NCI-H2227 treated with DMSO at 0.1 percent for 48 hours (cell line): ENCODE data around the gene BMERB1.
"Not testable (repeated sequence)": the region's sequence is repeated elsewhere in the genome, so short reads cannot be mapped to it uniquely, and the experiment has no call there.

Experiments used
- DNase-seq: peaks from one replicate; lab custom pipeline; 2025; lab: John Stamatoyannopoulos, UW

The BMERB1 gene

DNA sequence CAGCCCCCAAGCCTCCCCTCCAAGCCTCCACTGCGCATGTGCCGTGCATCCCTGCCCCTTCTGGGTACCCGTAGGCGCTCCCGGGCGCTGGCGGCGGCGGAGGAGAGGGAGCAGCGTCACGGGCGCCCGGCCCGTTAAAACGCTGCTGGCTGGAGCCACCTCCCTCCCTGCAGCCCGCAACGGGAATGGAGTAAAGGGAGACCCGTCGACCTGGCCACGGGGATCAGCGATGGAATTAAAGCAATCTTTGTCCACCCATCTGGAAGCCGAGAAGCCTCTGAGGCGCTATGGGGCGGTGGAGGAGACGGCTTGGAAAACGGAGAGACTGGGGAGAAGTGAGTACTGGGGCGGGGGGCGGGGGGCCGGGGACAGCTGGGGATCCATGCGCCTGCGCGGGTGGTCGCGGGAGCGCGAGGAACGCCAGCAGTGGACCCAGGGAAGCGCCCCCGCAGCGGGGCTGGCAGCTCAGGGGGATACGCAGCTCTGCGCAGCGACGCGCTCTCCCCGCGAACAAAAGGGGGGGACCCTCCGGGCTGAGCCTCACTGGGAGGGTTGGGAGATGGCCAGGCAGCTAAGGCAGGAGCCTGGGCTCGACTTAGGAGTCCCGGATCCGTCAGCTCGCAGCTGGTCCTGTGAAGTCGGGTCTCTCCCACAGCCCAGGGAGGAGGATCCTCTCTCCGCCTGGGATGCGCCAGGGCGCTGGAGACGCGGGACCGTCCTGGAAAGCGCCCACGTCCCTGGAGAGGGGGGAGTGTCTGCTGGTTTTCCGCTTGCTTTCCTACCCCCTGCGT lies at the start of gene BMERB1:
TSS of gene BMERB1 (plus strand) at position 164 of the 791 bp plus-strand sequence. CDS start at position 230, 66 bp downstream.
- DNase-seq: peak; percentile 77

DNA sequence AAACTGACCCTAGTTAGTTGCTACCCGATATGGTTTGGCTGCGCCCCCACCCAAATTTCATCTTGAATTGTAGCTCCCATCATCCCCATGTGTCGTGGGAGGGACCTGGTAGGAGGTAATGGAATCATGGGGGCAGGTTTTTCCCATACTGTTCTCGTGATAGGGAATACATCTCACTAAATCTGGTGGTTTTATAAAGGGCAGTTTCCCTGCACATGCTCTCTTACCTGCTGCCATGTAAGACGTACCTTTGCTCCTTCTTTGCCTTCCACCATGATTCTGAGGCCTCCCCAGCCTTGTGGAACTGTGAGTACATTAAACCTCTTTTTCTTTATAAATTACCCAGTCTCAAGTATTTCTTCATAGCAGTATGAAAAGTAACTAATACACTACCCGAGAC lies 46.3 kb upstream of the BMERB1 start:
- DNase-seq: not testable (repeated sequence)

DNA sequence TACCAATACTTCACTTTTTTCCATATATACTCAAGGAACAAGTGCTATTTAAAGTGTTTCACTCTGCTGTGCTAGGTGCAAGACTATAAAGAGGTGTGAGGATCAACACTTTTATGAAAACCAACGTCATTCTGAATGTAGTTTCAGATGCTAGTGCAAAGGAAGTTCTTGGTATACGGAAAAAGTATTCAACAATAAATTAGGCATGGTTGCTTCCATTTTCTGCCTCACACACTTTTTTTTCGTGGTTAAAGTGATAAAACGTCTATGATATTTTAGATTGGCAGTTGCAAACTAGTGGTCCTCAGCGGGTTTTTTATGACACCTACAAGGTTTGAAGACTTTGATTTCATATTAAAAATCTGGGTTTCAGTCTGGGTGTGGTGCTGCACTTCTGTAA lies 44.5 kb upstream of the BMERB1 start:
- not testable (repeated sequence) for DNase-seq

DNA sequence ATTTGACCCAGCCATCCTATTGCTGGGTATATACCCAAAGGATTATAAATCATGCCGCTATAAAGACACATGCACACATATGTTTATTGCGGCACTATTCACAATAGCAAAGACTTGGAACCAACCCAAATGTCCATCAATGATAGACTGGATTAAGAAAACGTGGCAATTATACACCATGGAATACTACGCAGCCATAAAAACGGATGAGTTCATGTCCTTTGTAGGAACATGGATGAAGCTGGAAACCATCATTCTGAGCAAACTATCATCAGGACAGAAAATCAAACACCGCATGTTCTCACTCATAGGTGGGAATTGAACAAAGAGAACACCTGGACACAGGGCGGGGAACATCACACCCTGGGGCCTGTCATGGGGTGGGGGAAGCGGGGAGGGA lies 41.4 kb upstream of the BMERB1 start:
- DNase-seq: not testable (repeated sequence)

DNA sequence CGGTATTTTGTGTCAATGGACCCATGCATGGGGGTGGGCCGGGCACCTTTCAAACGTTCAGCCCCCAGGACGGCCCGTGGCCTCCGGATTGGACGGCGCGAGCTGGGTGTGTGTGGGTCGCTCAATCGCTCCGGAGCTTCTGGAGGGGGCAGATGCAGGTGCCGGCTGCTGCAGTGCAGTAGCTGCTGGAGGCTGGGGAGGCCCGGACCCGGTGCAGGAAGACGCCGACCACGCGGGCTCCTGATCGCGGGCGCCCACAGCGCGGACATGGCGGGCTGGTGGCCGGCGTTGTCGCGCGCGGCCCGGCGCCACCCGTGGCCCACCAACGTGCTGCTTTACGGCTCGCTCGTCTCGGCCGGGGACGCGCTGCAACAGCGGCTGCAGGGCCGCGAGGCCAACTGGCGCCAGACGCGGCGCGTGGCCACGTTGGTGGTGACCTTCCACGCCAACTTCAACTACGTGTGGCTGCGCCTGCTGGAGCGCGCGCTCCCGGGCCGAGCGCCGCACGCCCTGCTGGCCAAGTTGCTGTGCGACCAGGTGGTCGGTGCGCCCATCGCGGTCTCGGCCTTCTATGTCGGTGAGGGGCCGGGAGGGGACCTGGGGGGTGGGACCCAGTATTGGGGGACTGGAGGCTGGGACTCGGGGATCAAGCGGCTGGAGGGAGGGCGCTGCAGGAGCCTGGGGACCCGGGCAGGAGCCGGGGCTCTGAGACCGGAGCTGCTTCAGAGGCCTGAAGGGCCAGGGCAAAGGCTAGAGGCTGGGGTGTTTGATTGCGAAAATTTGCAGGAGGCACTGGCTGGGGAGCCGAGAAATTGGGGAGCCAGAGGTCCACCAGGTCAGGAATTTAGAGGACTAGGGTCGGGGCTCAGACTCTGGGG lies 38.5 kb upstream of the BMERB1 start, which contains the start of gene MPV17L:
TSS of gene MPV17L (plus strand) at position 124 of the 878 bp plus-strand sequence. CDS start at position 268, 144 bp downstream.
- peak; percentile 61 for DNase-seq

DNA sequence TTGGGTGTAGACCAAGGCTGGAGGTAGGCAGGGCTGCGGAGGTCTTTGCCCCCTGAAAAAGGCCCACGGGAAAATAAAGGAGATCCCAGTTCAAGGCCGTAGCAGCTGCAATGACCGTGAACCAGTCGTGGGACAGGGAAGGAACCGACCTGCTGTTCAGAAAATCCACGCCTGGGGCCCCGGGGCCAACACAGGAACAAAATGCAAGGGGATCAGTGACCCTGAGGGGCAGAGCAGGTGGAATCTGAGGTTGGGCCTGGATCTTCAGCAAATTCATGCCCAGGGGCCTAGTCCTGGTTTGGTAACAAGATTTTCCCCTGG lies 37.9 kb upstream of the BMERB1 start:
- DNase-seq: not testable (repeated sequence)

DNA sequence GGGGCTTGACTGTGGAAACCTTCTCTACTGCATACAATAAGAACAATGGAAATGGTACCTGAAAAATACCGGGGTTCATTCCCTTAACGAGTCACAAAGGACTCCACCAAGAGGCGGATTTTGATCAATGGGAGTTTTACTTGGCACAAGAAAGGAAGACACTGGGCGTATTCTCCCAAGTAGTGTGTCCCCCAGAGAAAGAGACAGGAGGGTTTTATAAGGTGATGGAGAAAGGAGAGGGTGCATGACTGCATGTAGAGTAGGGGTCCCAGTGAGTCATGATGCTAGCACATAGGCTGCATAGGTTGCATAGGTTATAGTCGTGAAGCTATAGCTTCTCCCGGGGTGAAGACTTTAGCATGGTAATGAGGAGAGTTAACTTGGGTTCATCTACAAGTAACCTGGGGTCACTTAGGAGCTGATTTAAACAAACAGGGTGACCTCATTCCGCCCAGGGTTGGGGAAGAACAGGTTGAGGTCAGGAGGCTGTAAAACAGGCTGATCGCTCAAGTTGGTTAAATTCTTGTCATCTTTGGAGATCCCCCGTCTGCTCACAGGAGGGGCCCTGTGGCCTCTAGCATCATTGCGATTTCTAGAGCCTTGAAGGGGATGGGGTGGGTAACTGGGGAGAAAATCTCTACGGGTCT lies 37.3 kb upstream of the BMERB1 start:
- DNase-seq: no peak

DNA sequence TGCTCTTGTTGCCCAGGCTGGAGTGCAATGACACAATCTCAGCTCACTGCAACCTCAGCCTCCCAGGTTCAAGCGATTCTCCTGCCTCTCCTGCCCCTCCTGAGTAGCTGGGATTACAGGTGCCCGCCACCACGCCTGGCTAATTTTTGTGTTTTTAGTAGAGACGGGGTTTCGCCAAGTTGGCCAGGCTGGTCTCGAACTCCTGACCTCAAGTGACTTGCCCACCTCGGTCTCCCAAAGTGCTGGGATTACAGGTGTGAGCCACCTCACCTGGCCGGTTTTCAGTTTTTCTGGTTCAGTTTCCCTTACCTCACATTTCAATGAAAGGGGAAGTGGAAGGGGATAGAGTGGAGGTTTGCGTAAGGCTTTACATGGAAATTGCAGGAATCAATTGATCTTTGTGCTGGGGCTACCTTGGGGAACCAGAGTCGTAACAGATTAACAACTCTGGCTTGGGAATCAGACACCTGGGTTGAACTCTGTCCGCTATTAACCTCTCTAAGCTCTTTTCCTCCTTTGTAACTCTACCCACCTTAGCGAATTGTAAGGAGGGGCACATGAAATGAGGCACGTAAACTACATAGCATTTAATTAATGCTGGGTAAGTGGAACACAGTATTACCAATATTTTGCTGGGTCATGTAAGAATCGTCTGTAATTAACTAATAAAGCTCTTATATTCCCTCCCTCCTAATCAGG lies 35.6 kb upstream of the BMERB1 start:
- no peak for DNase-seq

DNA sequence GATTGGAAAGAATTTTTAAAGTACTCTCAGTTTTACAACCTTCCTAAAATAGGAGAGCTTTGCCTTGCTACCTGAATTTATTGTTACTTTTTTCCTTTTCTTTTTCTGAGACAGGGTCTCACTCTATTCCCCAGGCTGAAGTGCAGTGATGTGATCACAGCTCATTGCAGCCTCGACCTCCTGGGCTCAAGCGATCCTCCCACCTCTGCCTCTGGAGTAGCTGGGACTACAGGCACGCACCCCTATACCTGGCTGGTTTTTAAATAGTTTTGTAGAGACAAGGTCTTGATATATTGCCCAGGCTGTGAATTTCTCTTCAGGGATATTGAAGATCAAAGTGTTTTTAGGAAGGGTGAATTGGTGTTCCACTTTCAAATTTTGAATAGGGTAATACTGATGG lies 35.1 kb upstream of the BMERB1 start:
- no peak for DNase-seq

DNA sequence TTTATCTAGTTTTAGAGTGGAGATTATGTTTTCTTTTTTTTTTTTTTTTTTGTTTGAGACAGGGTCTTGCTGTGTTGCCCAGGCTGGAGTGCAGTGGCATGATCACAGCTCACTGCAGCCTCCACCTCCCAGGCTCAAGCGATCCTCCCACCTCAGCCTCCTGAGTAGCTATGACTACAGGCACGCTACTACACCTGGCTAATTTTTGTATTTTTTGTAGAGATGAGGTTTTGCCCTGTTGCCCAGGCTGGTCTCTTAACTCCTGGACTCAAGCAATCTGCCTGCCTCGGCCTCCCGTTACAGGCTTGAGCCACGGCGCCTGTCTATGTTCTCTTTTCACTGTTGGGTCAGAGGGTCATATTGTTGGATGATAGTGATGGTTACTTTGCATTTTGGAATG lies 34.1 kb upstream of the BMERB1 start:
- not testable (repeated sequence) for DNase-seq

DNA sequence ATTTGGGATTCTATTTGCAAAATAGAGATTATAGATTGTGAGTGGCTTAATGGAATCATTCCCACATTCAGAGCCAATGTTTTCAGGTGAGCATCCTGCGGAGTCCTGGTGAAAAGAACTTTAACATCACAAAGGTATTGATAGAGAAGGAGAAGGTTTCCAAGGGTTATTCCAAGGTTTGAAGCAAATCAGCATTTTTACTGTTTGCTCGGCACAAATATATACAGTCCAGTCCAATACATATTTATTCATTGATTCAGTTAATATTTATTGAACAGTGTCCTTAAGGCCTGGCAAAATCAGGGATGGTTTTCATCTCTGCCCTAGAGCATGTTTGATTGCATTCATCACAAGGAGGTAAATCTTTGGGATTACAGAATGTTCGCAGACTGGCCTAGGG lies 32.4 kb upstream of the BMERB1 start:
- DNase-seq: no peak

DNA sequence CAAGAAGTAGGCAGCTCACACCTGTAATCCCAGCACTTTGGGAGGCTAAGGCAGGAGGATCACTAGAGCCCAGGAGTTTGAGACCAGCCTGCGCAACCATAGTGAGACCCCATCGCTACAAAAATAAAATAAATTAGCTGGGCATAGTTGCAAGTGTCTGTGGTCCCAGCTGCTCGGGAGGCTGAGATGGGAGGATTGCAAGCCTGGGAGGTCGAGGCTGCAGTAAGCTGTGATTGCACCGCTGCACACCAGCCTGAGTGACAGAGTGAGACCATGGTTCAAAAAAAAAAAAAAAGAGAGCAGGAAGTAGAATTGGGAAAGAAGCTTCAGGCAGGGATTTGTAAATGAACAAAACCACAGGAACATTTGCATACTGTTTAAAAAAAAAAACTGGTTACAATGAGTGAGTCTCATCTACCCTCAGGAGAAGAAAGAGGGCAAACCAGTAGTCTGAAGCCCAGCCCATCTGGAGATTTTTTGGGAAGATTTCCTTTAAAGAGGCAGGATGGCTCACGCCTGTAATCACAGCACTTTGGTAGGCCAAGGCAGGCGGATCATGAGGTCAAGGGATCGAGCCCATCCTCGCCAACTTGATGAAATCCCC lies 30.9 kb upstream of the BMERB1 start:
- DNase-seq: no peak

DNA sequence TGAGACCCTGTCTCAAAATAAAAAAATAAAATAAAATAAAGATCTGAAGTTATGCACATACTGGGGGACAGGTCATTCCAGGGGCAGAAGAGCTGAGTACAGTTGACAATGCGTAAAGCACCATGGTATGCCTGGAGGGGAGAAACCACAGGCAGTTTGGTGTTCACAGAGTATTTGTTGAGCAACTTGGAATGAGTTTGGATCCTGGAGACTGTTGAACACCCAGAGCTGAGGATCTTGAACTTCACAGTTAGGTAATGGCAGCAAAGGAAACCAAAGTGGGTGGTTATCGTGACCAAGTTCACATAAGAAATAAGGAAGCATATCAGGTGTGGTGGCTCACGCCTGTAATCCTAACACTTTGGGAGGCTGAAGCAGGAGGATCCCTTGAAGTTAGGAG lies 30.3 kb upstream of the BMERB1 start:
- DNase-seq: not testable (repeated sequence)

DNA sequence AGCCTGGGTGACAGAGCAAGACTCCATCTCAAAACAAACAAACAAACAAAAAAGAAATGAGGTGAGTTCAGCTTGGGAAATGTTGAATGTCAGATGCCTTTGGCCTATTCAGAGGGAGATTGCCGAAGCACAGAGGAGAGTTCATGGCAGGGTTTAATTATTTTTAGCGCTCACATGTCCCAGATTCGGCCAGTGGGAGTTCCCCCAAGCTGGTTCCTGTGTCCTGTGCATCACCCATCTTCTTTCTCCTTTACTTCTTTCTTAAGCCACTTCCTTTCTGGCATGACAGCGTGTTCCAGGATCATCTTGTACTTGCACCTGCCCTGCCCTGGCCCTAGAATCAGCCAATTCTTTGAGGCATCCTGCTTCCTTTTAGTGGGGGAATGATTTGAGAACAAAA lies 29.6 kb upstream of the BMERB1 start:
- DNase-seq: no peak

DNA sequence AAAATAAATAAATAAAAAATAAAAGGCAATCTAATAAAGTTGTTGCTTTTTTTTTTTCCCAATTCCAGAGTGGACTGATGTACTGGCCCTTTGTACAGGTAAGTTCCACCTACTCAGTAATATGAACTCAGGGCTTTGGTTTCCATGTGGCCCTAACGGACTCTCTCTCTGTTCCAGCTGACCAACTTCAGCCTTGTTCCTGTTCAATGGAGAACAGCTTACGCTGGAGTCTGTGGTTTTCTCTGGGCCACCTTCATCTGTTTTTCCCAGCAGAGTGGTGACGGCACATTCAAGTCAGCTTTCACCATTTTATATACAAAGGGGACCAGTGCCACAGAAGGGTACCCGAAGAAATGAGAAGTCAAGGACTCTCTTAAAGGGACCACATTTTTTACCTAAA lies 26.6 kb upstream of the BMERB1 start:
- DNase-seq: not testable (repeated sequence)

DNA sequence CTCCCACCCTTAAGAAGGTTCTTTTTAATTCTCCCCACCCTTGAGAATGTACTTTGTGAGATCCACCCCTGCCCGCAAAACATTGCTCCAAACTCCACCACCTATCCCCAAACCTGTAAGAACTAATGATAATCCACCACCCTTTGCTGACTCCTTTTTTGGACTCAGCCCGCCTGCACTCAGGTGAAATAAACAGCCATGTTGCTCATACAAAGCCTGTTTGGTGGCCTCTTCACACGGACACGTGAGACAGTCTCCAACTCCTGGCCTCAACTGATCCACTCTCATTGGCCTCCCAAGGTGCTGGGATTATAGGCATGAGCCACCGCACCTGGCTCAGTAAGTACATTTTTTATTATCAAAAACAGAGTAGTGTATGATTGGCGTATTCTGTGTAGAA lies 24.9 kb upstream of the BMERB1 start:
- not testable (repeated sequence) for DNase-seq

DNA sequence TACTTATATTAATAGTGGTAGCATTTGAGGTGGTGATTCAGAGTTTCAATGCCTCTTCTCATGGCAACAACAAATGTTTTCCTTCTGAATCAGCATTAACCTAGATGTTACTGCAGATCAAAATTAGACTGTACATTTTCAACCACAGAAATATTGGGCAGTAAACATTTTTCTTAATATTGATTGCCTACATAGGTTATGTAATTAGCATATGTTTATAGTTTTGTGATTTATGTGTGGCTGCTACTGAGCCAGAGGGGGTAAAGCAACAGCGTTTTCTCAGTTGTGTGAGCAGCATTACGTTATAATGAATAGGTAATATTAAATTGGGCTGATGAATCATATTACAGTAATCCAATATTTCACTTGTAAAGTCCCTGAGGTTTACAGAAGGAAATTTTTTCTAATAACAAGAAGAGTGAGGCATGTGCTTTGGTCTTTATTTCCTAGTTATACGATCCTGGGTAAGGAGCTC lies 18.8 kb upstream of the BMERB1 start:
- DNase-seq: no peak

DNA sequence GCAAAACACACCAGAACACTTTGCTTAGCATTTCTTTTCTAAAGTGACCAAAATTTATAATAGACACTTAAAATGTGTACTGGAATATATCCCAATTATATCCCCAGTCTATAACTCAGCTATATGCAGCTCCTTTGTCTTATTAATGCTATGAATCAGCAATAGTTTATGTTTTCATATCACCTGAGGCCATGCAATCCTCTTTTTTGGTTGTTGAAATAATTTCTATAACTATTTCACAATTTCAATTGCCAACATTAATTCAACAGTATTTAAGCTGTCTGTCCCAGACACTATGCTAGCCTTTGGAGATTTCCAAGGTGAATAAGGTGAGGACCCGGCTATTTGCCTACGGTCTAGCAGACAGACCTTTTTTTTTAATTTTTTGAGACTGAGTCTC lies 17.2 kb upstream of the BMERB1 start:
- DNase-seq: no peak

DNA sequence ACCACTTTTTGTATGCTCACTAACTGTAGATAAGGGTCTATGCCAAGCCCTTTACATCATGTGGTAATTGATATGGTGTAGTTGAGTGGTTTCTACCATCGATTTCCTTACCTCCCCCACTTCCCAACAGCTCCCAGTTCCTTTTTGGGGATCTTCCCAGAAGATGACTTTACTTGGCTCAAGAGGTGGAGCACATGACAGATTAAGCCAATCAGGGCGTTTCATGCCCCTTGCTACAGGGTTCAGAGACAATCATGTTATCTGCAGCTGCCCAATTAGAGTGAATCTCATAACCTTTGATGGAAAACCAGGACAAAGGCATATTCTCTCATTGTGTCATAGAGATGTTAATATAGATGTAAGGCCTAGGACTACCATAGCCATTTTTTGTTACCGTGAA lies 16.2 kb upstream of the BMERB1 start:
- no peak for DNase-seq

DNA sequence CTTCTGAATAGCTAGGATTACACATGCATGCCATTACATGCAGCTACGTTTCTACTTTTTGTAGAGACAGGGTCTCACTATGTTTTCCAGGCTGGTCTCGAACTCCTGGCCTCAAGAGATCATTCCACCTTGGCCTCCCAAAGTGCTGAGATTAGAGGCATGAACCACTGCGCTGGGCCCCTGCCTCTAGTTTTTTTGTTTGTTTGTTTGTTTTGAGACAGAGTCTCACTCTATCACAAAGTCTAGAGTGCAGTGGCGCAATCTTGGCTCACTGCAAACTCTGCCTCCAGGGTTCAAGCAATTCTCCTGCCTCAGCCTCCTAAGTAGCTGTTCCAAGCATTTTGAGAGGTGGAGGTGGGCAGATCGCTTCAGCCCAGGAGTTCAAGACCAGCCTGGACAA lies 12.7 kb upstream of the BMERB1 start:
- not testable (repeated sequence) for DNase-seq

DNA sequence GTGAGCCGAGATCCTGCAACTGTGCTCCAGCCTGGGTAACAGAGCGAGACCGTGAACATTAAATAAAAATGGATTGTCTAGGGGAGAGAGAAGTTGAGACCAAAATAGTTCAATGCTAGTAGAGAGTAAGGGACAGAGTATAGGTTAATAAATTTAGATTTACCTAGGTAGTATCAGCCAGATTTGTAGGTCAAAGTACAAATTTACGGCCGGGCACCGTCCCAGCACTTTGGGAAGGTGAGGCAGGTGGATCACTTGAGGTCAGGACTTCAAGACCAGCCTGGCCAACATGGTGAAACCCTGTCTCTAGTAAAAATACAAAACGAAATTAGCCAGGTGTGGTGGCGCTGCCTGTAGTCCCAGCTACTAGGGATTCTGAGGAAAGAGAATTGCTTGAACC lies 12.2 kb upstream of the BMERB1 start:
- no peak for DNase-seq
